GM19438 (cell line): Measurements from ENCODE around the gene CFAP157.
"Not testable (repeated sequence)": the region's sequence is repeated elsewhere in the genome, so short reads cannot be mapped to it uniquely, and the experiment has no call there.

Experiments
- ATAC-seq: cut with Tn5 transposase; IDR thresholded peaks from one replicate; pipeline ENCODE4 v1.9.1; 2021; ENCODE audit warnings: low read depth; ENCODE audit not compliant: unreplicated experiment

Gene CFAP157

DNA sequence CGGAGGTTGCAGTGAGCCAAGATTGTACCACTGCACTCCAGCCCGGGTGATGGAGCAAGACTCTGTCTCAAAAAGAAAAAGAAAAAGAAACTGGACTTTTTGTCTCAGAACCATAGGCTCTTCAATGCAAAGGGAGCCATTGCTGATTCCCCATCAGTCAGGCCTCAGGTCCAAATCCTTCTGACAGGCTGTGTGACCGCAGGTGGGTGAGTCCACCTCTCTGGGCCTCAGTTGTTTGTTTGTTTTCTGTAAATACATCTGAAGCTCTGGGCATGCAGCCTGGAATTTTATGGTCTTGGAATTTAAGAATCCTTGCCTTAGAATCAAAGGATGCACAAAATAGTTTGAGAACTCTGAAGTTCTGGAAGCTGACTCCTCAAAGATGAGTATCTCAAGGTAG, 49.4 kb downstream of the CFAP157 start:
- no peak for ATAC-seq

DNA sequence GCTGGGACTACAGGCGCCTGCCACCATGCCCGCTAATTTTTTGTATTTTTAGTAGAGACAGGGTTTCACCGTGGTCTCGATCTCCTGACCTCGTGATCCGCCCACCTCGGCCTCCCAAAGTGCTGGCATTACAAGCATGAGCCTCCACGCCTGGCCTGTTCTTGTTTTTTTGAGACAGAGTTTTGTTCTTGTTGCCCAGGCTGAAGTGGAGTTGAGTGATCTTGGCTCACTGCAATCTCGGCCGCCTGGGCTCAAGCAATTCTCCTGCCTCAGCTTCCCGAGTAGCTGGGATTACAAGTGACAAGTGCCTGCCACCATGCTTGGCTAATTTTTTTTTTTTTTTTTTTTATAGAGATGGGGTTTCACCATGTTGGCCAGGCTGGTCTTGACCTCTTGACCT, 50.0 kb downstream of the CFAP157 start:
- not testable (repeated sequence) for ATAC-seq

DNA sequence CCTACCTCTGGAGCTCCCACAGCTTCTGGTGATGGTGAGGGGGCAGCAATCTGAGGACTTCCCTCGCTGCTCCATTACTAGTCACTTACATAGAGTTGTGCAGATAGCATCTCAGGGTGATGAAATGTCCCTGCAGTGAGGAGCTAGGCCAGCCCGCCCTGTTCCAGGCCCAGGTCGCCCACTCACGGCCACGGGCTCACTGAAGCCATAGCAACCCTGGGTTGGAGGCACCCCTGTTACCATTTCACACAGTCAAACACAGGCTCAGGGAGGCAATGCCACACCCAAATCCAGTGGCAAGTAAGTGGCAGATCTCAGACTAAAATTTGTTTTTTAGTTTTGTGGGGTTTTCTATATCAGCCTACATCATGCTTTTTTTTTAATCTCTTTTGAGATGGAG, 52.1 kb downstream of the CFAP157 start:
- no peak for ATAC-seq

DNA sequence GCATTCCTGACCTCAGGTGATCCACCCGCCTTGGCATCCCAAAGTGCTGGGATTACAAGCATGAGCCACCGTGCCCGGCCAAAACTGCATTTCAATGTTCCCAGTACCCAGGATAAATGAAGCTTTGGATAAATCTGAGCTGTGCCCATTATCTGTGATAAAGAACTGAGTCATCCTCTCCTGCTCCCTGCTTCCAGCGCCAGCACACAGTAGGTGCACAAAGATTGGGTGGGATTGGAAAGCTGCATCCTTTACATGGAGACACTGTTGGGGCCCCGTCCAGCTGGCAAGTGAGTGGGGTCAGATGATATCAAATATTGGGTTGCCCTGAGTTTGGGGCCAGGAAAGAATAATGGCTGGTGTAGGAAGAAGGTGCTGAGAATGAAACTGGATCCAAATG, 54.3 kb downstream of the CFAP157 start:
- no peak for ATAC-seq

DNA sequence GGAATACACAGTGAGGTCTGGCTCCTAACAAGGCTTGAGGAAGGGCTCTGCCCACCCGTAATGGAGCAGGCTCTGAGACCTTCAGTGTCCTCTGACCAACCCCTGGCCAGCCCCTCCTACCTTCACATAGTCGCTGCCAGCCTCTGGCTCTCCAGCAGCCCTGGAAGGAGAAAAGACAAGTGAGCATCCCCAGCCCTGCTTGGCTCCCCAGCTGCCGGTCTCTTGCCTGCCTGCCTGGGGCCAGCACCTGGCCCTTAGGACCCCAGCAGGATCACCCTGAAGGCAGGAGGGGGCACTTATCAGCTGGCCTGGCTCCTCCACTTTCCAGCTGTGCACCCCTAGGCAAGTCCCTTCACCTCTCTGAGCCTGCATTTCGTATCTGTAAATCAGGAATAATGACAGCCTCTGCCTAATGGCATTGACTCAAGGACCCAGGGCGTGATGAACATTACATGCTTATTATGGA, 54.7 kb downstream of the CFAP157 start:
- ATAC-seq: no peak

DNA sequence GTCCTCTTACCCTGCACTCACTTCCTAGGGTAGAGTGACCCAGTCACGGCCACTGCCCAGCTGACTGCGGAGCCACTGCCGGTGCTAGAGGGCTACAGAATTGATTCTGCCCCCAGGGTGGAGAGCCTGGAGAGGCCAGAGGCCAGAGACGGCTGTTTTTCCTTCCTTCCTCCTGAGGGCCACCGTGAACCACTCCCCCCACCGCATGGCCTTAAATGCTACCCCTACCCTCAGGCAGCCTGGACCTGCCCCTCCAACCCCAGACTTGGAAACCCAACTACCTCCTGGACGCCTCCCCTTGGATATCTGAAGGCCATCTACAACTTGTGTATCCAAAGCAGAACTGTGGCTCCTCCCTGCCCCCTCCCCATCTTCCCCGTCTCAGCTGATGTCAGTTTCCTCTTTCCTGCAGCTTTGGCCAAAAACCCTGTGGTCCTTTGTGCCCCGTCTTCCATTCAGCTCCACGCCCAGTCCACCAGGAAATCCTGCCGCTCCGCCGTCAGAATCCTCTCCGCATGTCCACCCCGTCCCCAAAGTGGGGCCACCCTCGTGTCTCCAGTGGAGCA, 55.4 kb downstream of the CFAP157 start:
- ATAC-seq: no peak

DNA sequence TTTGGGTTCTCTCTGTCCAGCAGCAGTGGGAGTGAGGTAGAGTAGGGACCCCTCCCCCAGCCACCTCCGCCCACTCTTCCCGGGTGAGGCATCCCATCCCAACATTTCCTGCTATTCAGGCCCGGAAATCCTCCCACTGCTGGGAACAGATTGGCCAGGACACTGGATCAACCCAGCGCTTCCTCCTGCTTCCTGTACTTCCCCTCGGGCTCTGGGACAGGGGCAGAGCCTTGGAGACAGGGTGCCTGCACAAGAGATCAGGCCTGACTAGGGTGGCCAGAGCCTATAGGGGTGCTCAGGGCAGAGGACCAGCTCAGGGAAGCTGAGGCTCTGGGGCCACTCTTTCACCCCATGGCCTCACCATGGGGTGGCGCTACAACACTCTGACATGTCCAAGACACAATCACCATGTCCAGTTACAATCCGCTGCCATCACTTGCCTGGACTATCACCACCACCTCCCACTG, 57.2 kb downstream of the CFAP157 start:
- no peak for ATAC-seq

DNA sequence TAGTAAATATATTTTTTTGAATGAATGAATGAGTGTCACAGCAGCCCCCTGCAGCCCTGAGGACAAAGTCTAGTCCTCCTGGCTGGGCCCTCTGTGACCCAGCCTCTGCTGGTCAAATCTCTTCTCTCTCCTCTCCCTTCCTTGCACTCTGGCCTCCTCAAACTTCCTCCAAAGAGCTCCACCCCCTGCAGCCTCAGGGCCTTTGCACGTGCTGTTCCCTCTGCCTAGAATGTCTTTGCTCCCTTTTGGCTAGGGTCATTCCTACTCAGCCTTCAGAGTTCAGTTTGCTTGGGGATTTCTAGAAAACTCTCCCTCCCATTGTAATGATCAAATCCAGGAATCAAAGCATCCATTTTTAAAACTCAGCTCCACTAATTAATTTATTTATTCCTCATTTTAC, 58.6 kb downstream of the CFAP157 start:
- no peak for ATAC-seq
